GM18870 (cell line): ENCODE data around the gene MGAT5B.
"Not testable (repeated sequence)": the region's sequence is repeated elsewhere in the genome, so short reads cannot be mapped to it uniquely, and the experiment has no call there.

Source experiments
- ATAC-seq: cut with Tn5 transposase; IDR thresholded peaks from one replicate; pipeline ENCODE4 v1.9.1; 2021; ENCODE audit warnings: moderate library complexity; ENCODE audit not compliant: unreplicated experiment

The MGAT5B gene

GRCh38 chr17:76868176-76868668 is at the start of gene MGAT5B:
Gene MGAT5B, plus strand, starts transcription at chr17:76868404. Its CDS starts 626 bp downstream, at chr17:76869030.
- no peak for ATAC-seq

DNA sequence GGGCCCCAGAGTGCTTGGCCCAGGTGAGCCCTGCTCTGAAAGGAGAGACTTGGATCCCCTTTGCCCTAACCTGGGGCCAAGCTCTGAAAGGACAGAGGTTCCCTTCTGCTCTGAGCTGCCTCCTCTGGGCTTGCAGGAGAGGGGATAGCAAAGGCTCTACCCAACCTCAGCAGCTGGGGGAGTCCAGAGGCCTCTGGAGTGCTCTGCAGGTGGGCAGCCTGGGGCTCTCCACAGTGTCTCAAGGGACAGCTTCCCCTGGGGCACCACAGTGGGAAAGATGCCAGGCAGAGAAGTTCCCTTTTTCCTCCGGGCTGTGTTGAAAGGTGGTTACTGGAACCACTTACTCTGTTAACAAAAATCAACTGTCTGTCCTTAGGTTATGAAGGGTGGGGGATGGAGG is 48.2 kb upstream of the MGAT5B start:
- ATAC-seq = no peak

DNA sequence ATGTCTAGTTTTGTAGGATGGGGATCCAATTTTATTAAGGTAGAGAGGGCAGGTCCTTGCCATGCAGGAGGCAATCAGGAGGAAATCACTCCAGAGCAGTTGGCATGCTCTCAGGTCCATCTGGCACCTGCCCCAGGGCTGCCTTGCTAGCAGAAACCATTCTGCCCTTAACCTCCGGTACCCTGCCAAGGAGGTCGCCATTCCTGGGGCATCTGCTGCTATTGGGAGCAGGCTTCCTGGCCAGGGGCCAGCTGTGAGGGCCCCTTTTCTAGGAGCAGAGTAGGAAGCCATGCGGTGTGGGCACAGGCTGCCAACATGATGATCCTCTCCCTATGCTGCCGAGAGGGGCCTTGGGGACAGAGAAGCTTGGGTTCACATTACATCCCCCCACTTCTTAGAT is 47.6 kb upstream of the MGAT5B start:
- ATAC-seq = no peak

GRCh38 chr17:76822184-76822778 is 45.9 kb upstream of the MGAT5B start:
- no peak for ATAC-seq

GRCh38 chr17:76824093-76824492 is 44.1 kb upstream of the MGAT5B start:
- ATAC-seq = no peak

GRCh38 chr17:76826330-76827068 is 41.7 kb upstream of the MGAT5B start:
- ATAC-seq = no peak

DNA sequence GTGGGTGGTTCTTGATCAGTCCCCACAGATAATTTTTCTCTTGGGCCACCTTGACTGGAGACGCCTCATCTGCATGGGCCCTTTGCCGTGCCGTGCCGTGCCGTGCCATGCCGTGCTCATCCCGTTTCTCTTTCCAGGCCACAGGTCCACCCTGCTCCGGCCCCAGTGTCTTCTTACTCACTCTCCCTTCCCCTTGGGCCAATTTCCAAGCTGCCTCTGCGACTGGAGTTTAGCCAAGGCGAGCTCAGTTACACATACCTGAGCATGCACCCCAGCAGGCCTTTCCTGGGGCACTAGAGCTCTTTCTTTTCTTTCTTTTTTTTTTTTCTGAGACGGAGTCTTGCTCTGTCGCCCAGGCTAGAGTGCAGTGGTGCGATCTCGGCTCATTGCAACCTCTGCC is 40.5 kb upstream of the MGAT5B start:
- no peak for ATAC-seq

DNA sequence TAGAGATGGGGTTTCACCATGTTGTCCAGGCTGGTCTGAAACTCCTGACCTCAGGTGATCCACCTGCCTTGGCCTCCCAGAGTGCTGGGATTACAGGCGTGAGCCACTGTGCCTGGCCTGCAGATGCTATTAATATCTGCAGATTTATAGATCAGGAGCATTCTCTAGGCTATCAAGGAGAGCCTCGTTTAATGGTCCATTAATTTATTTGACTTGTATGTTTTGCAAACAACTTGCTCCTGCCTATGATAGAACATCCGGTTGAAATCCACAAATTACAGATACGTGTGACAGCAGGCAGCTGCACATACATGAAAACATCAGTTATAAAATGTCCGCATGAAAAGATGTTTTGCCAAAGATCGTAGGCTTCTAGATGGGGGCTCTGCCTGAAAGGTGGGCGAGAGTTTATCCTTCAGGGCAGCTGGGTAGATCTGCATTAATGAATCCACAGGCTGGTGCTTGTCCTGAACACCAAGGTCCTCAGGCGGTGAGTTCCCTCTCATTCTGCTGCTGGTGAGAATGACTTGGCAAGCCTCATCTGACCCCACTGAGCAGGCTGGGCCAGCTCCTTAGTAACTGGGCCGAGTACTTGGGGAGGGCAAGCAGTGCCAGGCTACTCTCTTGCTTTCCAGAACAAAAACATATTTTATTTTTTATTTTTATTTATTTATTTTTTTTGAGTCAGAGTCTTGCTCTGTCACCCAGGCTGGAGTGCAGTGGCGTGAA is 37.1 kb upstream of the MGAT5B start:
- no peak for ATAC-seq

GRCh38 chr17:76833034-76833644 is 35.1 kb upstream of the MGAT5B start:
- ATAC-seq = no peak

DNA sequence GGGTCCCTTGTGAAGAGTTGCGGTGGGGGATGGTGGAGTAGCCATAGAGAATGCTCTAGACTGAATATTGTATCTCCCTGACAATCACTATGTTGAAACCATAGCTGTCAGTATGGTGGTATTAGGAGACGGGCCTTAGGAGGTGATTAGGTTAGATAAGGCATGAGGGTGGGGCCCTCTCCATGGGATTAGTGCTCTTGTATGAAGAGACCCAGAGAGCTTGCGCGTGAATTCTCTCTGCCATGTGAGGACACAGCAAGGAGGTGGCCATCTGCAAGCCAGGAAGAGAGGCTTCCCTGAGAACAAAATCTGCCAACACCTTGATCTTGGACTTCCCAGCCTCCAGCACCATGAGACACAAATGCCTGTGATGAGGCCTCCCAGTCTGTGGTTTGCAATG is 34.5 kb upstream of the MGAT5B start:
- no peak for ATAC-seq

- ATAC-seq = no peak
Observed at GRCh38 chr17:76834870-76835269, 33.3 kb upstream of the MGAT5B start.

GRCh38 chr17:76840443-76840767 is 27.8 kb upstream of the MGAT5B start:
- no peak for ATAC-seq

GRCh38 chr17:76840884-76841775 is 27.1 kb upstream of the MGAT5B start:
- ATAC-seq = no peak

DNA sequence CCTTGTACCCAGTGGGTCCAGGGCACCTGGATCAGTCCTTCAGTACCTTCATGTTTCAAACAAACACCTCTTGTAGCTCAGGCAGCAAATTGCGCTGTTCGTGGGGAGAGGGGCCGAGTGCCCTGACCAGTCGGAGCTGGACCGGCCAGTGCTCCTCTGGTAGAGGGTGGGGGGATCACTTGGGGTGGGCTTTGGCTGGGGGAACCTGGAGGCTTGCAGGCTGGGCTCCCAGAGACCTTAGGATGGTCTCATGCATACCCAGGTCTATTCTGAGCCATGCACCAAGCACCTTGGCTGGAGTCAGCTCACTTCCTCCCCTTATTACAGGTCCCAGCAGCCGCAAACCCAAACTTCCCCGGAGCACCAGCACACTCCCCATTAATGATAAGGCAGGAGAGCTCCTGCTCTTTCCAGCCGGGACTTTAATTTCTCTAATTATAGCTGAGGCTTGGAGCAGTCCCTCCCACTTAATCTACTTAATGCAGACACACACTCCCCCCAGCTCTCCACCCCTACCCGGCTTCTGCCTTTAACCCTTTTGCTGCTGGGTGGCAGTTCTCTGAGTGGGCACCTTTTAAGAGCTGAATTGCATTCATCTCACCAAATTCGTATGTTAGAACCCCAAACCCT is 26.3 kb upstream of the MGAT5B start:
- ATAC-seq = no peak

GRCh38 chr17:76843068-76843467 is 25.1 kb upstream of the MGAT5B start:
- not testable (repeated sequence) for ATAC-seq

DNA sequence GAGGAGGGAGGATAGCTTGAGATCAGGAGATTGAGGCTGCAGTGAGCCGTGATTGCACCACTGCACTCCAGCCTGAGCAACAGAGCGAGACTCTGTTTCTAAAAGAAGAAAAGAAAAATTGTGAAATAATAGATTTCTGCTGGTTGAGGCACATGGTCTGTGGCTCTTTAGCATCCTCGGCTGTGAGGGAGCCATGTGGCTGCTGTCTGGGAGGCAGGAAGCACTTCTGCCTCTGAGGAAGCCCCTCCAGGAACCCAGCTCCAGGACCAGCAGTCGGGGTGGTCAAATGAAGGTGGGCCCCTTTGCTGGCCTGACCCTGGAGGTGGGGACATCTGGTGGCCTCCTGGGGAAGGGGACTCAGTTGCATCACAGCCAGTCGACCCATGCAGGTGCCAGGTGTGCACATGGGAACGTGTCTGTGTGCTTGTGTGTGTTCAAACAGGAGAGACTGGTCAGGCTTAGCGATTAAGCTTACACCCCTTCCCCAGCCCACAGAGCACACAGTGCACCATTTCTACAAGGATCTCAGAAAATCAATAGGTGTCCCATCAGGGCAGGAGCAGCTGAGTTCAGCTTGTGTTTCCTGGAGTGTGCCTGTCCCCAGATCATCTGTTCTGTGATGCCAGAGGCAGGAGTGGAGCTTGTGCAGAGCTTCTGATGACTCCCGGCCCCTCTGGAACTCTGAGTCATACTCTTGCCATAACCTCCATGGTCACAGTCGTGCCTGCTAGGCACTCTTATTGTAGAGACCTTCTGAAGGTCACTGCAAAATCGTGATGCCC is 24.3 kb upstream of the MGAT5B start:
- no peak for ATAC-seq

DNA sequence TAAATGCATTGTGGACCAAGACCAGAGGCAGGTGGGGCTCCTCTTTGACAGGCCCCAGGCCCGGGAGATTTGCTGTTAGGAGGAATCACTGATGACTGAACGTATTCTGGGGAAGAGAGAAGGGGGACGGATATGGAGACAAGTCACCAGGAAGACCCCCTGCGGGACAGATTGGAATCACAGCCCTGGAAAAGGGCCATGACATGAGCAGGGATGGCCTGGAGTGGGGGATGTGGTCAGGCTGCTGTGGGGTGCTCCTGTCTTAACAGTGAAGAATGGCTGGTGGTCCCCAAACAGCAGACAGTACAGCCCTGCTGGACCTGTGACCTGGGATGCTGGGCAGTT is 23.7 kb upstream of the MGAT5B start:
- no peak for ATAC-seq

GRCh38 chr17:76844846-76845245 is 23.4 kb upstream of the MGAT5B start:
- no peak for ATAC-seq

GRCh38 chr17:76845541-76846017 is 22.6 kb upstream of the MGAT5B start:
- no peak for ATAC-seq
